OCI-LY7 (cell line): ENCODE results near the gene AGPAT2. TPM values are rescaled to one million over a fixed set of nuclear protein-coding genes. Genes with fewer than 3 reads are reported as not detected.

Experiments used
- BruUV-seq: library from RNA; stranded (reverse); fragments of 400-500 nt; replicated peaks from 2 replicates; lab custom pipeline; 2021; lab: Mats Ljungman, UMichigan
- CTCF ChIA-PET: fragments of 300-600 bp; sonication (Branson Sonifier 250); formaldehyde crosslinking; loops from one replicate; lab custom pipeline; 2022; ENCODE audit warnings: antibody characterized with exemption; ENCODE audit not compliant: unreplicated experiment; lab: Charles Lee
- POLR2A ChIA-PET: fragments of 300-600 bp; sonication (Branson Sonifier 250); formaldehyde crosslinking; loops from one replicate; lab custom pipeline; 2022; ENCODE audit warnings: antibody characterized with exemption; lab: Charles Lee
- DNase-seq: peaks from one replicate; pipeline ENCODE4 v3.0.0-alpha.2; 2015; ENCODE audit warnings: low spot score
- H2AFZ ChIP-seq: fragments of 200-600 bp; sonication (generic), shearing (Covaris generic); 2 replicates; pipeline ENCODE4 v1.6.1; 2014; ENCODE audit warnings: mild to moderate bottlenecking, antibody characterized with exemption, low read length, moderate library complexity
- H3K27ac ChIP-seq: fragments of 200-600 bp; sonication (generic); 2 replicates; pipeline ENCODE4 v1.5.1; 2014; ENCODE audit warnings: mixed run types, low read depth, mild to moderate bottlenecking, moderate library complexity, low read length, inconsistent platforms; ENCODE audit not compliant: poor library complexity, severe bottlenecking
- H3K36me3 ChIP-seq: fragments of 200-600 bp; sonication (generic); 2 replicates; pipeline ENCODE4 v1.6.1; 2014; ENCODE audit warnings: mild to moderate bottlenecking, antibody characterized with exemption, low read length, moderate library complexity, mixed read lengths; ENCODE audit not compliant: insufficient read depth
- H3K4me1 ChIP-seq: fragments of 200-600 bp; sonication (generic); 2 replicates; pipeline ENCODE4 v1.5.1; 2014; ENCODE audit warnings: mild to moderate bottlenecking, low read length; ENCODE audit not compliant: insufficient read depth, poor library complexity, severe bottlenecking
- H3K4me2 ChIP-seq: fragments of 200-600 bp; sonication (generic); 2 replicates; pipeline ENCODE4 v1.6.1; 2014; ENCODE audit warnings: mild to moderate bottlenecking, low read length
- H3K4me3 ChIP-seq: fragments of 200-600 bp; sonication (generic); 2 replicates; pipeline ENCODE4 v1.5.1; 2014; ENCODE audit warnings: mild to moderate bottlenecking, low read depth, low read length; ENCODE audit not compliant: poor library complexity, severe bottlenecking
- H3K79me2 ChIP-seq: fragments of 200-600 bp; sonication (generic); 2 replicates; pipeline ENCODE4 v1.6.1; 2016; ENCODE audit warnings: low read depth, mild to moderate bottlenecking, low read length, moderate library complexity, mixed read lengths; ENCODE audit not compliant: insufficient read depth
- H3K9me2 ChIP-seq: fragments of 200-600 bp; sonication (generic); 2 replicates; pipeline ENCODE4 v1.6.1; 2016; ENCODE audit warnings: mild to moderate bottlenecking, low read length, mixed read lengths; ENCODE audit not compliant: insufficient read depth
- H3K9me3 ChIP-seq: fragments of 200-600 bp; sonication (generic); 2 replicates; pipeline ENCODE4 v1.6.1; 2014; ENCODE audit warnings: mild to moderate bottlenecking, mixed run types, low read length, mixed read lengths
- H4K20me1 ChIP-seq: fragments of 200-600 bp; sonication (generic); 2 replicates; pipeline ENCODE4 v1.6.1; 2014; ENCODE audit warnings: mild to moderate bottlenecking, antibody characterized with exemption, low read length, moderate library complexity, mixed read lengths; ENCODE audit not compliant: insufficient read depth
- CTCF ChIP-seq: fragments of 200-600 bp; sonication (generic); conservative IDR thresholded peaks from 2 replicates; pipeline ENCODE4 v1.5.1; 2014; ENCODE audit warnings: mild to moderate bottlenecking, antibody characterized with exemption, low read length, moderate library complexity, mixed read lengths
- EZH2phosphoT487 ChIP-seq: fragments of 200-600 bp; sonication (generic); IDR thresholded peaks from 2 replicates; pipeline ENCODE4 v1.6.1; 2018; ENCODE audit warnings: low read depth, borderline replicate concordance, mild to moderate bottlenecking, mixed run types, antibody characterized with exemption, low read length, moderate library complexity, mixed read lengths
- intact Hi-C: fragments of 100-400 bp; cut with micrococcal nuclease; formaldehyde crosslinking; loops from one replicate; pipeline ENCODE4 v1.10.0; 2022; ENCODE audit not compliant: unreplicated experiment
- total RNA-seq, 2 experiments: library from RNA; depleted of rRNA in 1 of 2; stranded (reverse); fragments of >200 nt in 1 of 2; shearing (Covaris generic) in 1 of 2; gene quantifications; 2 replicates each; pipeline ENCODE4 v1.2.3, GENCODE V29; 2014 to 2022

The AGPAT2 gene
- total RNA-seq, 2 experiments from 2014 or later, result 18.3 to 20.8 TPM

GRCh38 chr9:136703276-136703860 lies 16.1 kb upstream of the AGPAT2 start:
- ChIA-PET CTCF (no interaction called here), POLR2A (interaction anchor here (0.6 kb wide), 1 partner anchor 307 kb away, joined by 3 read pairs; no protein-coding TSS in a partner anchor)
- DNase-seq, result no peak

GRCh38 chr9:136701668-136702053 lies 14.4 kb upstream of the AGPAT2 start:
- no peak for DNase-seq
- Histone ChIP-seq H3K79me2 (no peaks in the 10 kb centered on the region), H3K4me3 (no peak overlapping the region), H3K27ac (no peak overlapping the region), H4K20me1 (no peaks in the 10 kb centered on the region), H3K36me3 (no peaks in the 10 kb centered on the region), H3K9me2 (no peaks in the 10 kb centered on the region), H3K4me1 (peaks cover 8% of the 10 kb centered on the region), H3K4me2 (no peak overlapping the region), H3K9me3 (no peaks in the 10 kb centered on the region), H2AFZ (no peak overlapping the region)
- BruUV-seq, result no TSS peak
- TF ChIP-seq EZH2phosphoT487 (no peak), CTCF (no peak)
- ChIA-PET POLR2A (no interaction called here), CTCF (no interaction called here)
- intact Hi-C loops, result no loop called here

More at GRCh38 chr9:136703276-136703860, 16.1 kb upstream of the AGPAT2 start:
- Histone ChIP-seq H3K27ac (no peak overlapping the region), H3K9me2 (no peaks in the 10 kb centered on the region), H2AFZ (no peak overlapping the region), H3K4me1 (peaks cover 8% of the 10 kb centered on the region), H3K36me3 (no peaks in the 10 kb centered on the region), H3K79me2 (no peaks in the 10 kb centered on the region), H3K4me3 (no peak overlapping the region), H4K20me1 (no peaks in the 10 kb centered on the region), H3K4me2 (no peak overlapping the region), H3K9me3 (no peaks in the 10 kb centered on the region)
- intact Hi-C loops, result no loop called here
- no TSS peak for BruUV-seq
- TF ChIP-seq EZH2phosphoT487 (no peak), CTCF (no peak)

- no TSS peak for BruUV-seq
- H3K27ac ChIP-seq, result no peak overlapping the region
- no peak overlapping the region for H3K4me2 ChIP-seq
- H3K79me2 ChIP-seq, result no peaks in the 10 kb centered on the region
- H2AFZ ChIP-seq, result no peak overlapping the region
- H3K9me3 ChIP-seq, result no peaks in the 10 kb centered on the region
- H4K20me1 ChIP-seq, result no peaks in the 10 kb centered on the region
- DNase-seq, result no peak
- H3K4me3 ChIP-seq, result no peak overlapping the region
- ChIA-PET CTCF (no interaction called here), POLR2A (no interaction called here)
- intact Hi-C loops, result no loop called here
- no peaks in the 10 kb centered on the region for H3K36me3 ChIP-seq
- H3K9me2 ChIP-seq, result no peaks in the 10 kb centered on the region
- peaks cover 8% of the 10 kb centered on the region for H3K4me1 ChIP-seq
- TF ChIP-seq CTCF (no peak), EZH2phosphoT487 (no peak)
Observed at GRCh38 chr9:136700959-136701667, 13.9 kb upstream of the AGPAT2 start.
